RPMI7951 (cell line): ENCODE data around the gene POLR3B. TPM values are rescaled to one million over a fixed set of nuclear protein-coding genes. Genes with fewer than 3 reads are reported as not detected.

ENCODE experiments used
- DNase-seq: peaks from one replicate; pipeline ENCODE4 v3.0.0-alpha.2; 2012; ENCODE audit warnings: low read depth
- total RNA-seq: library from RNA; depleted of rRNA; stranded (reverse); fragments of >200 nt; shearing (Covaris generic); gene quantifications from 2 replicates; pipeline ENCODE4 v1.2.3, GENCODE V29; 2014; rRNA removed

The POLR3B gene
- total RNA-seq, 1 experiment from 2014 or later = 7.0 TPM

- DNase-seq = no peak
These were observed 194.7 kb downstream of the POLR3B start for GRCh38 chr12:106552228-106552627.

Other genes starting within 250 kb of the POLR3B start
- 6.9 and 7.0 TPM in 2 replicates for gene NUAK1, start 218.8 kb upstream of the POLR3B start, total RNA-seq
- gene CKAP4, start 109.7 kb upstream of the POLR3B start, total RNA-seq = 61.0 and 67.1 TPM in 2 replicates
- 3.4 and 5.5 TPM in 2 replicates for gene TCP11L2, start 55.0 kb upstream of the POLR3B start, total RNA-seq
- not detected in 2 replicates for gene RFX4, start 225.3 kb downstream of the POLR3B start, total RNA-seq